ENCODE results near the gene CASR. TPM values are rescaled to one million over a fixed set of nuclear protein-coding genes. Genes with fewer than 3 reads are reported as not detected.

Gene CASR
- total RNA-seq, 2 experiments from 2014 or later, result not detected

GRCh38 chr3:122227036-122227781 is 43.7 kb downstream of the CASR start:
- Mint-ChIP-seq H3K36me3 (ENCODE audit: low read depth) (no peaks in the 10 kb centered on the region), H3K4me1 (ENCODE audit: low read depth) (peaks cover 2% of the 10 kb centered on the region), H3K27ac (no peak overlapping the region), H3K9me3 (peaks cover 1% of the 10 kb centered on the region), H3K4me3 (no peak overlapping the region), H3K27me3 (ENCODE audit: low read depth) (peaks cover 4% of the 10 kb centered on the region)
- intact Hi-C loops (cut with micrococcal nuclease), result no loop called here
- no peak for DNase-seq
- CTCF ChIA-PET, result interaction anchor here (0.6 kb wide), 1 partner anchor 1835 kb away, joined by 3 read pairs; no protein-coding TSS in a partner anchor

- Mint-ChIP-seq H3K9me3 (no peaks in the 10 kb centered on the region), H3K36me3 (ENCODE audit: low read depth) (no peaks in the 10 kb centered on the region), H3K27ac (no peak overlapping the region), H3K4me3 (no peak overlapping the region), H3K27me3 (ENCODE audit: low read depth) (peaks cover 16% of the 10 kb centered on the region), H3K4me1 (ENCODE audit: low read depth) (peaks cover 20% of the 10 kb centered on the region)
- CTCF ChIA-PET, result no interaction called here
- intact Hi-C loops (cut with micrococcal nuclease), result no loop called here
- DNase-seq, result no peak
Observed at GRCh38 chr3:122230174-122230573, 46.7 kb downstream of the CASR start.

- Mint-ChIP-seq H3K4me1 (ENCODE audit: low read depth) (peaks cover 20% of the 10 kb centered on the region), H3K4me3 (no peak overlapping the region)
- CTCF ChIA-PET, result interaction anchor here (1.2 kb wide), 1 partner anchor 130 kb away, joined by 6 read pairs; no protein-coding TSS in a partner anchor
Observed at GRCh38 chr3:122231465-122232157, 48.1 kb downstream of the CASR start.

GRCh38 chr3:122232485-122232884 is 49.0 kb downstream of the CASR start:
- peaks cover 20% of the 10 kb centered on the region for H3K4me1 Mint-ChIP-seq (ENCODE audit: low read depth)
- no peak for DNase-seq
- H3K4me3 Mint-ChIP-seq, result no peak overlapping the region
- H3K36me3 Mint-ChIP-seq (ENCODE audit: low read depth), result no peaks in the 10 kb centered on the region
- H3K9me3 Mint-ChIP-seq, result no peaks in the 10 kb centered on the region
- H3K27me3 Mint-ChIP-seq (ENCODE audit: low read depth), result peaks cover 16% of the 10 kb centered on the region
- intact Hi-C loops (cut with micrococcal nuclease), result no loop called here
- CTCF ChIA-PET, result interaction anchor here (0.6 to 2.1 kb wide), 3 partner anchors 14 to 131 kb away, joined by 4 to 6 read pairs (median 5); no protein-coding TSS in a partner anchor
- H3K27ac Mint-ChIP-seq, result no peak overlapping the region

More at GRCh38 chr3:122231465-122232157, 48.1 kb downstream of the CASR start:
- Mint-ChIP-seq H3K27ac (no peak overlapping the region), H3K9me3 (no peaks in the 10 kb centered on the region), H3K27me3 (ENCODE audit: low read depth) (peaks cover 16% of the 10 kb centered on the region), H3K36me3 (ENCODE audit: low read depth) (no peaks in the 10 kb centered on the region)
- intact Hi-C loops (cut with micrococcal nuclease), result no loop called here
- DNase-seq, result no peak

GRCh38 chr3:122233101-122233952 is 49.9 kb downstream of the CASR start:
- Mint-ChIP-seq H3K27me3 (ENCODE audit: low read depth) (peaks cover 16% of the 10 kb centered on the region), H3K36me3 (ENCODE audit: low read depth) (no peaks in the 10 kb centered on the region), H3K4me1 (ENCODE audit: low read depth) (peaks cover 20% of the 10 kb centered on the region), H3K4me3 (no peak overlapping the region), H3K9me3 (no peaks in the 10 kb centered on the region), H3K27ac (no peak overlapping the region)
- CTCF ChIA-PET, result interaction anchor here (0.6 to 2.1 kb wide), 3 partner anchors 13 to 132 kb away, joined by 4 to 6 read pairs (median 5); no protein-coding TSS in a partner anchor
- intact Hi-C loops (cut with micrococcal nuclease), result no loop called here
- DNase-seq, result peak; percentile 27

- CTCF ChIA-PET, result interaction anchor here (2.1 kb wide), 1 partner anchor 12 kb away, joined by 5 read pairs; no protein-coding TSS in a partner anchor
- intact Hi-C loops (cut with micrococcal nuclease), result no loop called here
- no peak overlapping the region for H3K4me3 Mint-ChIP-seq
- no peak overlapping the region for H3K27ac Mint-ChIP-seq
- peaks cover 20% of the 10 kb centered on the region for H3K4me1 Mint-ChIP-seq (ENCODE audit: low read depth)
- H3K36me3 Mint-ChIP-seq (ENCODE audit: low read depth), result no peaks in the 10 kb centered on the region
- DNase-seq, result no peak
- no peaks in the 10 kb centered on the region for H3K9me3 Mint-ChIP-seq
- peaks cover 16% of the 10 kb centered on the region for H3K27me3 Mint-ChIP-seq (ENCODE audit: low read depth)
Observed at GRCh38 chr3:122234117-122234516, 50.6 kb downstream of the CASR start.

GRCh38 chr3:122235147-122235546 is 51.7 kb downstream of the CASR start:
- CTCF ChIA-PET, result interaction anchor here (0.6 kb wide), 1 partner anchor 158 kb away, joined by 4 read pairs; no protein-coding TSS in a partner anchor
- Mint-ChIP-seq H3K36me3 (ENCODE audit: low read depth) (no peaks in the 10 kb centered on the region), H3K27me3 (ENCODE audit: low read depth) (peaks cover 20% of the 10 kb centered on the region), H3K4me1 (ENCODE audit: low read depth) (peaks cover 20% of the 10 kb centered on the region), H3K9me3 (no peaks in the 10 kb centered on the region), H3K27ac (no peak overlapping the region), H3K4me3 (no peak overlapping the region)
- intact Hi-C loops (cut with micrococcal nuclease), result no loop called here
- DNase-seq, result no peak

GRCh38 chr3:122239112-122239511 is 55.6 kb downstream of the CASR start:
- DNase-seq, result no peak
- Mint-ChIP-seq H3K27me3 (ENCODE audit: low read depth) (peaks cover 11% of the 10 kb centered on the region), H3K9me3 (no peaks in the 10 kb centered on the region), H3K4me1 (ENCODE audit: low read depth) (no peaks in the 10 kb centered on the region), H3K36me3 (ENCODE audit: low read depth) (no peaks in the 10 kb centered on the region), H3K4me3 (no peak overlapping the region), H3K27ac (no peak overlapping the region)
- CTCF ChIA-PET, result no interaction called here
- intact Hi-C loops (cut with micrococcal nuclease), result no loop called here

GRCh38 chr3:122245513-122246174 is 62.2 kb downstream of the CASR start:
- H3K4me1 Mint-ChIP-seq (ENCODE audit: low read depth), result peaks cover 20% of the 10 kb centered on the region
- CTCF ChIA-PET, result interaction anchor here (0.6 to 1.6 kb wide), 6 partner anchors 10 to 98 kb away, joined by 3 to 8 read pairs (median 4); no protein-coding TSS in a partner anchor
- H3K36me3 Mint-ChIP-seq (ENCODE audit: low read depth), result no peaks in the 10 kb centered on the region
- peak overlapping the region; percentile 47 for H3K4me3 Mint-ChIP-seq
- H3K9me3 Mint-ChIP-seq, result no peaks in the 10 kb centered on the region
- DNase-seq, result no peak
- intact Hi-C loops (cut with micrococcal nuclease), result loop anchor here (1.0 kb wide), 2 partner anchors 10 to 99 kb away; no protein-coding TSS in a partner anchor
- H3K27ac Mint-ChIP-seq, result no peak overlapping the region
- peaks cover 7% of the 10 kb centered on the region for H3K27me3 Mint-ChIP-seq (ENCODE audit: low read depth)

- Mint-ChIP-seq H3K9me3 (no peaks in the 10 kb centered on the region), H3K4me1 (ENCODE audit: low read depth) (peaks cover 20% of the 10 kb centered on the region), H3K27ac (no peak overlapping the region), H3K4me3 (peak overlapping the region; percentile 47), H3K27me3 (ENCODE audit: low read depth) (peaks cover 4% of the 10 kb centered on the region), H3K36me3 (ENCODE audit: low read depth) (no peaks in the 10 kb centered on the region)
- CTCF ChIA-PET, result interaction anchor here (0.6 to 1.6 kb wide), 7 partner anchors 9 to 421 kb away, joined by 3 to 8 read pairs (median 5); no protein-coding TSS in a partner anchor
- intact Hi-C loops (cut with micrococcal nuclease), result loop anchor here (1.0 kb wide), 2 partner anchors 9 to 100 kb away; no protein-coding TSS in a partner anchor
- no peak for DNase-seq
Observed at GRCh38 chr3:122246199-122246598, 62.7 kb downstream of the CASR start.

- intact Hi-C loops (cut with micrococcal nuclease), result no loop called here
- Mint-ChIP-seq H3K27me3 (ENCODE audit: low read depth) (peaks cover 4% of the 10 kb centered on the region), H3K4me3 (no peak overlapping the region), H3K27ac (no peak overlapping the region), H3K36me3 (ENCODE audit: low read depth) (no peaks in the 10 kb centered on the region), H3K4me1 (ENCODE audit: low read depth) (peaks cover 20% of the 10 kb centered on the region), H3K9me3 (no peaks in the 10 kb centered on the region)
- CTCF ChIA-PET, result interaction anchor here (0.9 to 1.6 kb wide), 3 partner anchors 11 to 145 kb away, joined by 3 to 8 read pairs (median 3); no protein-coding TSS in a partner anchor
- no peak for DNase-seq
Observed at GRCh38 chr3:122247087-122247824, 63.8 kb downstream of the CASR start.
